ENCODE measurements around the gene MMS22L. TPM values are rescaled to one million over a fixed set of nuclear protein-coding genes. Genes with fewer than 3 reads are reported as not detected.

MMS22L gene
- total RNA-seq, 3 donors from 2014 or later: 27.2 to 30.7 (median 30.1) TPM

DNA sequence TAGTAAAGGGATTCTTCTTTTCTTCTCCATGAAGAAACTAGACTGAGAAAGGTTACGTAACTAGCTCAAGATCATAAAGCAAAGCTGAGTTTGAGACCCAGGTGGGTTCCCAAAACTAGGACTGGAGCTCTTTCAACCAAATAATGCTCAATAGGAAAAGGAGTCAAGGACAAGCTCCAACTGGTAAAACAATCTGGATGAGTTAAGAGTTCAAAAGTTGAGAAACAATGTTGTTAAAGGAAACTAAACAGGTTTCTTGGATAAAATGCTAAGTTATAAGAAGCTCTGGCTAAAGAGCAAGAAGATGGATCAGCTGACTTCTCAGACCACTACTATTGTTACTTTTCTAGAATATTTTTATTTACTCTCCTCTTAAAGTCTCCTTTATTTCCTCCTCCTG, 137.3 kb downstream of the MMS22L start:
- ATAC-seq (no peak), DNase-seq (no peak)
- no peaks in the 10 kb centered on the region for H3K9me3 Mint-ChIP-seq

DNA sequence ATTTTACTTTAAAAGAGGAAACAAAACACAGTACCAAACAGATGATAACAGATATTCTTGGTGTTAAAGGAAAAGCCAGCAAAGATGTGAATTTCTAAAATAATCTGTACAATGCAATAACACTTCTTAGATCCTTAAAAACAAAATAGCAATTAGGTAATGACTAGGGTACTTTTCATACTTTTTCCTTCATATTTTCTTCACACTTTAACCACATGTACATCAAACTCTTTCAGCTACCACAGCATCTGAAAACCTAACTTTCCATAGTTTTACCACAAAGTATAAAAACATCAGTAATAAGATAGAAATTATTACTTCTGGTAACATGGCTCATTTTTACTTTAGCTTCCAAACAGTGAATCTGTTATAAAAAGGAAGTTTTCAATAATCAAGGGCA, 141.3 kb downstream of the MMS22L start:
- H3K4me1 Mint-ChIP-seq (ENCODE audit: low read depth): no peaks in the 10 kb centered on the region
- H3K27me3 Mint-ChIP-seq (ENCODE audit: low read depth): no peaks in the 10 kb centered on the region
- ATAC-seq: no peak
- no peak overlapping the region for H3K4me3 Mint-ChIP-seq
- no peak for DNase-seq
- no peaks in the 10 kb centered on the region for H3K9me3 Mint-ChIP-seq
- H3K36me3 Mint-ChIP-seq (ENCODE audit: insufficient read depth): peaks cover 3% of the 10 kb centered on the region

More for the DNA sequence above, 137.3 kb downstream of the MMS22L start:
- Mint-ChIP-seq H3K36me3 (ENCODE audit: insufficient read depth) (peaks cover 14% of the 10 kb centered on the region), H3K27me3 (ENCODE audit: low read depth) (no peaks in the 10 kb centered on the region), H3K4me1 (ENCODE audit: low read depth) (no peaks in the 10 kb centered on the region), H3K4me3 (no peak overlapping the region)

DNA sequence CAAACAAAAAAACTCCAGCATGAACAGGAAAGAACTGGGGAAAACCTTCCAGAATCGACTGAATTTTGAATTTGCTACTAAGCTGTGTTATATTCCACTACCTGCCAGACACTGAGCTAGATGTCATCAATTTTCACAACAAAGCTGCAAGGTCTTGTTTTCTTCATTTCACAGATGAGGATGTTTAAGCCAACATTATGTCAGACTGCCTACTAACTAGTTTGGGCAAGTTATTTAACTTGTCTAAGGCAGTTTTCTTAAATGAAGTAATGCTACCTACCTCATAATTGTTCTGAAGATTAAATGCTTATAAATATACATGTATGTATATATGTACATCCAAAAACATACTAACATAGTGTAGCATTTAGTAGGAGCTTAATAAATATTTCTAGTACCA, 144.4 kb downstream of the MMS22L start:
- Mint-ChIP-seq H3K27me3 (ENCODE audit: low read depth) (no peaks in the 10 kb centered on the region), H3K4me3 (no peak overlapping the region), H3K4me1 (ENCODE audit: low read depth) (no peaks in the 10 kb centered on the region), H3K36me3 (ENCODE audit: insufficient read depth) (peaks cover 3% of the 10 kb centered on the region), H3K9me3 (no peaks in the 10 kb centered on the region)
- DNase-seq: no peak
- ATAC-seq: no peak

DNA sequence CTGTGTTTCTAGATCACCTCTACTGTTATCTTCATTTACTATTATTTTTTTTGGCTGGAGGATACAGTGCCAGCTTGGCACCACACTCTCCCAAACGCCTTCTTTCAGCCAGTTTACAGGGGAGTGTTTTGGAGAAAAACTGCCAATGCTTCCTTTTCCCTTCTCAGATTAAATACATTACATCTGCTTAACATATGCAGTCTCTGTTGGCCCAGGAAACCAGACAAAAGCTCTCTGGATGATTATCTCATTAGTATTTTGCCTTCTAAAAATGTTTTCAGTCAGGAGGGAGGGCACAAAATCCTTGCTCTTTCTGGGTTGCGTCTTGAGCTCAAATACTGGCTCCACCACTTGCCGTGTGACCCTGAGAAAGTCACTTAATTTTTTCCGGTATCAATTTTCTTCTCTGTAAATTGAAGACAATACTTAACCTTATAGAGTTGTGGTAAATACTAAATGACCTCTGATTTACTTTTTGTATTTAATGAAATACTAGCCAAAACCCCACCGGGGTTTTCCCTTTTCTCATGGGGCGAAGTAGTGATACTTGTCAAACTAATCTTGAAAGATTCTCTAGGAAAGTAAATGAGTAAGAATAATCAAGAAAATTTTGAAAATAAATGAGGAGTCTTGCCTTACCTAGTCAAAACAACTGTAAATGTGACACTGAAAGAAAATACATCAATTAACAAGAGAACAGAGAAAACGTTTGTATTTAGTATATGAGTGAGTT, 146.2 kb downstream of the MMS22L start:
- no peak overlapping the region for H3K4me3 Mint-ChIP-seq
- H3K36me3 Mint-ChIP-seq (ENCODE audit: insufficient read depth): peaks cover 6% of the 10 kb centered on the region
- no peaks in the 10 kb centered on the region for H3K27me3 Mint-ChIP-seq (ENCODE audit: low read depth)
- DNase-seq (no peak), ATAC-seq (no peak)
- H3K4me1 Mint-ChIP-seq (ENCODE audit: low read depth): no peaks in the 10 kb centered on the region
- H3K9me3 Mint-ChIP-seq: no peaks in the 10 kb centered on the region

DNA sequence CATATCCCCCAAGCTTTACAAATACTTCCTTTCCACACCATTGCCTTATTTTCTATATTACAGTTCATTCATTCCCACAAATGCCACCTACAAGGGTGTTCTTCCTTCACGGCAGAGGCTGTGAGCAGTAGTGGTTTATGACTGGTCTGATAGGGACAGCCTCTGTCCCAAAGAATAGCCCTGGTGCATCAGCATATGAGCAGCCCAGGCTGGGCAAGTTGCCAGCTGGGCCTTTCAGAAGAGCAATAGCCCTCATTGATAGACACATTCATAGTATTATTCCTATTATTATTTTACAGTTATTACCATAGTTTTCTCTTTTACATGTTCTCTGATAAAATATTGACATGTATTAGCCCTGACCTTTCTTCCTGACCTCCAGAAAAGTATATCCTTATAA, 149.9 kb downstream of the MMS22L start:
- Mint-ChIP-seq H3K9me3 (no peaks in the 10 kb centered on the region), H3K27me3 (ENCODE audit: low read depth) (no peaks in the 10 kb centered on the region), H3K4me1 (ENCODE audit: low read depth) (no peaks in the 10 kb centered on the region), H3K36me3 (ENCODE audit: insufficient read depth) (peaks cover 6% of the 10 kb centered on the region), H3K4me3 (no peak overlapping the region)
- ATAC-seq (no peak), DNase-seq (no peak)

DNA sequence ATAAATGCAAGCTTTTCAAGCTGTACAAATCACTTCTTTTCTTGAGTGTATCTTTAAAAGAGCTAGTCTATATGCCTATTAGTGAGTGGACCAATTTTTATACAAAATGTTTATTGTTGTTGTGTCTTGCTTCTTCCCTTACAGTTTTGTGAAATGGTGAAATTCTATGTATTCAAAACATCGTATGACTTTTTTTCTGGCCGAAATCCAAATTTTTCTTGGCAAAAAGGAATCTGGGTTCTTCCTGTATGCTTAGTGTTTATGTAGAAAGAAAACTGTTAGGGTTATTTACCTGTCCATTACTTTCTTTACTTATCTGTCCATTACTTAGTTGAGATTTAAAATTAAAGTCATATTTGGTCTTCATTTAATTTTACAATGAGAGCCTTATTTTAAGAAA, 153.9 kb downstream of the MMS22L start:
- H3K4me3 Mint-ChIP-seq: no peak overlapping the region
- H3K27me3 Mint-ChIP-seq (ENCODE audit: low read depth): no peaks in the 10 kb centered on the region
- peaks cover 3% of the 10 kb centered on the region for H3K36me3 Mint-ChIP-seq (ENCODE audit: insufficient read depth)
- DNase-seq (no peak), ATAC-seq (no peak)
- no peaks in the 10 kb centered on the region for H3K9me3 Mint-ChIP-seq
- no peaks in the 10 kb centered on the region for H3K4me1 Mint-ChIP-seq (ENCODE audit: low read depth)

DNA sequence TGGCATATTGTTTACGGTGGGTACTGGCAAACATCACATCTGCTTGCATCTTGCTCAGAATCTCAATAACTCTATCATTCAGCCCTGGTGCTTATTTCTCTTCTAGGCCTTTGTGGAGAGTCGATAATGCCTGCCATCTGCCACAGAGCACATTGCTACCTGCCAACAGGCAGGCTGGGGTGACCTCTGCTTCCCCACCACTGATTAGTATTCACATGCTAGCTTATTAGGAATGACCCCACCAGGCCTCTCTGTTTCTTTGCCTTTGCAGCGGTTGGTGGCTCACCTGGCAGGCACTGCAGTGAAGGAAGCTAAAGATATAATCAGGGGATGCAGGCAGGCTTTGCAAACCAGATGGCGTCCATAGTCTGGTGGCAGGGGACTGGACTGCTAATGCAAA, 154.5 kb downstream of the MMS22L start:
- Mint-ChIP-seq H3K4me1 (ENCODE audit: low read depth) (no peaks in the 10 kb centered on the region), H3K27me3 (ENCODE audit: low read depth) (no peaks in the 10 kb centered on the region), H3K4me3 (no peak overlapping the region), H3K9me3 (no peaks in the 10 kb centered on the region), H3K36me3 (ENCODE audit: insufficient read depth) (peaks cover 3% of the 10 kb centered on the region)
- no peak for DNase-seq
- no peak for ATAC-seq

DNA sequence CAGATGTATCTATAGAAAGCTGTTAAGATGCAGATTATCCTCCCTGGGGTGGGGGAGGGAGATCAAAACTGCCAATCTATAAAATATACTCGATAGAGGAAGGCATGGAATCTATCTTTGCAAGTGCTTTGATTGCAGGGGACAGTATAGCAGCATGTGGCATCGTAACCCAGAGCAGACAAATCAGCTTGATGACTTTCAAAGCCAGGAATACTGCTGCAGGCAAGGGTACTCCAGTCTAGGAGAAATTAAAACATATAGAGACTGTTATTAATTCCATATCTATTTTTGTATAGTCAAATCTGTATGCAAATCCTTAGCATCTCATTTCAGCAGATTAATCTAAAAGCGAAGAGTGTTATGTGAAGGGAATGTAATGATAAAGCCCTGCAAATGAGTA, 159.4 kb downstream of the MMS22L start:
- DNase-seq (no peak), ATAC-seq (no peak)
- H3K27me3 Mint-ChIP-seq (ENCODE audit: low read depth): no peaks in the 10 kb centered on the region
- peaks cover 14% of the 10 kb centered on the region for H3K9me3 Mint-ChIP-seq
- H3K36me3 Mint-ChIP-seq (ENCODE audit: insufficient read depth): peaks cover 3% of the 10 kb centered on the region
- H3K4me3 Mint-ChIP-seq: no peak overlapping the region
- H3K4me1 Mint-ChIP-seq (ENCODE audit: low read depth): no peaks in the 10 kb centered on the region

DNA sequence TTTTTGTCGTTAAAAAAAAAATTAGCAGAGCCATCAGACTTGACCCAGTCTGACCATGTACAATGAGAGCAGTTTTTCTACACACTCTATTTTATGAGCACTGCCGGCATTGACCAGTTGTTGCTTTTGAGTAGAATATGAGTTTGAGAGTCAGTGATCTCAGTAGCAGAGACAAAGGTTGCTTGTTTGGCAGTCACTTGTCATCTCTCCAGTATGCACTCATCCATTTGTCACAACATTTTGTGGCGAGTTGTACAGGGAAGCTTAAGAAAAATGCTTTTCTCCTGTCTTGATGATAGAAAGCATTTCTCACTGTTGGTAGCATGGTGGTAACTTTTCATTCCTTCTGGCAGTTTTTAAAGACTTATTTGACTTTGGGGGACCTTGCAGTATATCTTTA, 159.9 kb downstream of the MMS22L start:
- no peak overlapping the region for H3K4me3 Mint-ChIP-seq
- H3K36me3 Mint-ChIP-seq (ENCODE audit: insufficient read depth): peaks cover 3% of the 10 kb centered on the region
- no peak for DNase-seq
- no peak for ATAC-seq
- no peaks in the 10 kb centered on the region for H3K27me3 Mint-ChIP-seq (ENCODE audit: low read depth)
- H3K4me1 Mint-ChIP-seq (ENCODE audit: low read depth): no peaks in the 10 kb centered on the region
- H3K9me3 Mint-ChIP-seq: peaks cover 14% of the 10 kb centered on the region

DNA sequence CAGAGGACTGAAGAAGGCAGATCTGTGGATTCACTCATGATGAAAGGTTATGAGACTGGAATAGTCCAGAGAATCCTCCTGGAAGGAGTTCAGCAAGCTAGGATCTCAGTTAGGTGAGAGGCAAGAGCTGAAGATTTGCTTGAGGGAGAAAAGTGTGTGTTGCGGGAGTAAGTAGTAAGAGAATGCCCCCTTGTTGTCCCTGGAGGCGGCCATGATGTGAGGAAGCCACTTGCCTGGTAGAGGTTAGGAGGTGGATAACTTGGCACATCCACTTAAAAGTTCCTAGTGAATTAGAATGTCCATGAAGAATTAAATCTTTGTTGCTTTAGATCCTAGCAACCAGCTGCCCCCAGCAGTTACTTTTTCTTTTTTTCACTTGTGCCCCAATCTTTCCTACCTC, 162.5 kb downstream of the MMS22L start:
- H3K36me3 Mint-ChIP-seq (ENCODE audit: insufficient read depth): peaks cover 4% of the 10 kb centered on the region
- no peaks in the 10 kb centered on the region for H3K4me1 Mint-ChIP-seq (ENCODE audit: low read depth)
- H3K27me3 Mint-ChIP-seq (ENCODE audit: low read depth): no peaks in the 10 kb centered on the region
- peaks cover 14% of the 10 kb centered on the region for H3K9me3 Mint-ChIP-seq
- DNase-seq (no peak), ATAC-seq (no peak)
- H3K4me3 Mint-ChIP-seq: no peak overlapping the region

DNA sequence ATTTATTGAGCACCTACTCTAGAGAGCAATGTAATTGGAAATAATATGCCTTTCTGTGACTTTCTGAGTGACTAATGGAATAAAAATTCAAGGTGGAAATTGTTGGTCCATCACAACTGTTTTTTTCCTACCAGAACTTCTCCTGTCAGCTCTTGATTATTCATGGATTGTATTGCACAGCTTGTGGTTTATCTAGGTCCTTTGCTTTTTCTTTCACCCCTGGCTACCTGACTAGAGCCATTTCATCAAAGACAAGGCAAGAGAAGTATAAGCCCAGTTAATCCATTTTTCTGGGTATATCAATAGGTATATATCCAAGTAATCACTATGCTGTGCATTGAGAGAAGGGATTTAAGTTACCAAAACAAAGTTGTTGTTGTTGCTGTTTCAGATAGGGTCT, 168.4 kb downstream of the MMS22L start:
- Mint-ChIP-seq H3K27me3 (ENCODE audit: low read depth) (no peaks in the 10 kb centered on the region), H3K4me3 (no peak overlapping the region), H3K4me1 (ENCODE audit: low read depth) (peaks cover 4% of the 10 kb centered on the region), H3K36me3 (ENCODE audit: insufficient read depth) (peaks cover 10% of the 10 kb centered on the region), H3K9me3 (peaks cover under 1% of the 10 kb centered on the region)
- no peak for DNase-seq
- no peak for ATAC-seq

DNA sequence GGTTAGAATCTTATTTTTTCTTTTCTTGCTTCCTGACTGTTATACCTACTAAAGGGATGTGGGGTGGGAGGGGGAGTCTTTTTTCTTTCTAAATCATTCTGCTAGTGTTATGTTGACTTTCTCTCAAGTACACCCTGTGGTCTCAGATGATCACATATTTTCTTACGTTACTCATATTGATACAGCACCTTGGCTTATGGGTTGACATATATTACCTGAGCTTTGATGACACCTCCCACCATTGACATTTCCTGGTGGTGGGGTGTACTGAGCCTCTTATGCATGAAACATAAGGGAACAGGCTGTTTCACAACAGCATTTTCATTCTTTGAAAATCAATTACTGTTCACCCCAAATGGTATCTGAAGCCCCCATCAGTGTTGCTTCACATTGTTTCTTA, 169.8 kb downstream of the MMS22L start:
- H3K36me3 Mint-ChIP-seq (ENCODE audit: insufficient read depth): peaks cover 10% of the 10 kb centered on the region
- DNase-seq: no peak
- no peak overlapping the region for H3K4me3 Mint-ChIP-seq
- H3K9me3 Mint-ChIP-seq: no peaks in the 10 kb centered on the region
- H3K27me3 Mint-ChIP-seq (ENCODE audit: low read depth): no peaks in the 10 kb centered on the region
- peak; percentile 77 to 90 for ATAC-seq
- H3K4me1 Mint-ChIP-seq (ENCODE audit: low read depth): peaks cover 4% of the 10 kb centered on the region

DNA sequence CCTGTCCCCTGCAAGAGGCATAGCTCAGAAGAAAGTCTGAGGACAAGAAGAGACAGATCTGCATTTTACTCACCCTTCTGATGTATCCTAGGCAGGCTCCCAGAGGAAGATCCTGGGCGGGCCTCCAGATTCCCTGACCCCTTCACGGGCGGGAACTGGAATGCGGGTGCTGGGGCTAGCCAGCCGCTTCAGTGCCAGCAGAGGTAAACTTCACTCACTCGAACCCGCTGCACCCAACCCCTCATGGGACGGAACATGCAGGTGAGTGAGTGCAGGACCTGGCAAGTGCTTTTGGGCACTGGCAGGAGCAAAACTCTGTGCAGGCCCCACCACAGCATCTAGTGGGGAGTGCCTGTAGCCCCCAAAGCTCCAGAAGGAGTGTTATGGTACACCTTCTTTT, 171.8 kb downstream of the MMS22L start:
- H3K4me3 Mint-ChIP-seq: no peak overlapping the region
- H3K36me3 Mint-ChIP-seq (ENCODE audit: insufficient read depth): peaks cover 8% of the 10 kb centered on the region
- H3K4me1 Mint-ChIP-seq (ENCODE audit: low read depth): peaks cover 4% of the 10 kb centered on the region

DNA sequence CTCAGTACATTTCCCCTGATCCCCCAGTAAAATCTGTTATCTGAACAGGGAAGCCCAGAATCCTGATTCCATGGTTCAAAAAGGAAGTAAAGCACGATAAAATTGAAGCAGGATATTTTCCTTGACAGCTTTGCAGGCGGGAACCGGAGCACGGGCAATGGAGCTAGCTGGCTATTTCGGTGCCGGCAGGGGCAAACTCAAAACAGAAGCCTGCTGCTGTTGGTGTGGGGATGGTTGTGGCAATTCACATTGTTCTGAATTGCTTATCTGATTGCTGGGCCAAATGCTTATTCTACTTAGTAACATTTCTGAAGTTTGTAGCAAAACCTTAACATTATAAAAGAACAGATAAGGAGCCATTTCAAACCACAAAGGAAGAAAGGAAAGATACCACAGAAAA, 172.4 kb downstream of the MMS22L start:
- Mint-ChIP-seq H3K36me3 (ENCODE audit: insufficient read depth) (peaks cover 8% of the 10 kb centered on the region), H3K4me3 (no peak overlapping the region), H3K27me3 (ENCODE audit: low read depth) (no peaks in the 10 kb centered on the region), H3K9me3 (no peaks in the 10 kb centered on the region), H3K4me1 (ENCODE audit: low read depth) (peaks cover 4% of the 10 kb centered on the region)
- DNase-seq (no peak), ATAC-seq (no peak)

More for the DNA sequence above, 171.8 kb downstream of the MMS22L start:
- no peaks in the 10 kb centered on the region for H3K27me3 Mint-ChIP-seq (ENCODE audit: low read depth)
- DNase-seq (no peak), ATAC-seq (no peak)
- no peaks in the 10 kb centered on the region for H3K9me3 Mint-ChIP-seq

DNA sequence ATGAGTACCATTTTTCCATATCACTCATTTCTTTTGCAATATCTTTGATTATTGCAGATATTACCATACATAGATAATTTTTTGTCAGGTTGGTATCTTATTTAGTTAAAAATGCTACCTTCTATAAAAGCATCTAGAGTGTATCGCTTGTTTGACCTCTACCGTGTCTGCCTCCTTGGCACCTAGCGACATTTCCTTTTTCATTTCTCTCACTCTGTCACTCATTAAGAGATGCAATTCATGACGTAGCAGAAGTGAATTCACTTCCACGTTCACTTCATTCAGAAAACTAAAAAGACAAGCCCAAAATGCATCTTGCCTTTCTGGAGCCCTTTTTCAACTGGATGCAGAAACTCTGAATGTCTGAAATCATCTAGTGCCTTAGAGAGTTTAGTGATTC, 172.9 kb downstream of the MMS22L start:
- Mint-ChIP-seq H3K27me3 (ENCODE audit: low read depth) (no peaks in the 10 kb centered on the region), H3K36me3 (ENCODE audit: insufficient read depth) (peaks cover 8% of the 10 kb centered on the region), H3K4me3 (no peak overlapping the region), H3K9me3 (no peaks in the 10 kb centered on the region), H3K4me1 (ENCODE audit: low read depth) (peaks cover 4% of the 10 kb centered on the region)
- DNase-seq (no peak), ATAC-seq (no peak)
